Measurements from ENCODE around the gene SLC1A7.

The SLC1A7 gene

DNA sequence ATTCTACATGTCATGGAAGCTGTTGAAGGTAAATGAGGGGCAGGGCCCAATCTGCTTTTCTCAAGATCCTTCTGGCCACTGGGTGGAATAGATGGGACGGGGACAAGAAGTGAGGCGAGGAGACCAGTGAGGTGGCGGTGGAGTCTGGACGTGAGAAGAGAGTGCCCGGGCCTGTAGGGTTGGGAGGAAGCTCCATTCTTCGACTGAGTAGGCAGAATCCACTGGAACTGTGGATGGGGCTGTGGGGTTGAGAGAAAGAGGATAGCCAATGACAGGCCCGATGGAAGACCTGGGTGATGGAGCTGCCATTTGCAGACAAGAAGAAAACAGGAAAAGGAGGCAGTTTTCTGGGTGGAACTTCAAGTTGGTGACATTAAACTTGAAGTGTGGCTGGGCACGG lies 10.3 kb downstream of the SLC1A7 start:
- DNase-seq: no peak

- no peak for DNase-seq
Observed at GRCh38 chr1:53131590-53131938, 10.9 kb downstream of the SLC1A7 start.

- no peak for DNase-seq
Observed at GRCh38 chr1:53130878-53131589, 11.4 kb downstream of the SLC1A7 start.

DNA sequence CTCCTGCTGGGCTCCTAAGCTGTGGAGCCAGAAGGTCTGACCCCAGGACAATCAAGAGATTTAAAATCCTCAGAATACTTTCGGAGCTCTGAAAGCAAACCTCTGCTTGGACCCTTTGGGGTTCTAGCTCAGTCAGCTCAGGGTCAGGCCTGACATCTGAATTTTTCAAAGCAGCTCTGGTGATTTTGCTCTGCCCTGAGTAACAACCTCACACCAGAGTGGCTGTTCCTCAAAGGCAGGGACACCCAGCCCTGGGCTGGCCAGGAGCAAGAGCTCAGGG lies 11.9 kb downstream of the SLC1A7 start:
- DNase-seq: no peak

DNA sequence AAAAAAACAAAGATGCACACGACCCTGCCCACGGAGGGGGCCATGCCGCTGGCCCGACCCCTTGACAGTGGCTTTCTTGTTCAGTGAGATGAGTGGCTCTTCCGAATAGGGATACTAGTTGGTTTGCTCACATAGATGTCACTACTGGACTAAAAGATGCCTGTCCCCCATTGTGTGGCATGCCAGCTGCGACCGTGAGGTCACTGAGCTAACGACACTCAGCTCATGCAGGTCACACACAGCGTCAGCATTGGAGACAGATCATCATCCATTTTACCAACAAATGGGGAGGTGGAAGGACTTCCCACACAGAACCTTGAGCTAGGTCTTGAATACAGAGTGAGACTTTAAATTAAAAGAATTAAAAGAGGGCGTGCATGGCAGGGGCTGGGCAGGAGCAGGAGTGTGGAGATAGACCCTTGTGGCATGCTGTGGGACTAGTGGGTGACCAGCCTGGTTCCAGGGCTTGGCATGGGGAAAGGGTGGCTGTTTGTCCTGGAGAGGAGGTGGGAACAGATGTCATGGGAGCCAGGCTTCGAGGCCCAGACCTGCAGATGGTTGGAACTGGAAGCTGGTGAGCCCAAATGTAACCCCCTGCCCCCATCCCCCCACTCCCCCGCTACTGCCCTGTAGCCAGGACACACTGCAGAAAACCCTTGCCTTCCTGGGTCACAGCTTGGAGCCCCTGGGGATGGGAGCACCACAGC lies 12.4 kb downstream of the SLC1A7 start:
- no peak for DNase-seq

DNA sequence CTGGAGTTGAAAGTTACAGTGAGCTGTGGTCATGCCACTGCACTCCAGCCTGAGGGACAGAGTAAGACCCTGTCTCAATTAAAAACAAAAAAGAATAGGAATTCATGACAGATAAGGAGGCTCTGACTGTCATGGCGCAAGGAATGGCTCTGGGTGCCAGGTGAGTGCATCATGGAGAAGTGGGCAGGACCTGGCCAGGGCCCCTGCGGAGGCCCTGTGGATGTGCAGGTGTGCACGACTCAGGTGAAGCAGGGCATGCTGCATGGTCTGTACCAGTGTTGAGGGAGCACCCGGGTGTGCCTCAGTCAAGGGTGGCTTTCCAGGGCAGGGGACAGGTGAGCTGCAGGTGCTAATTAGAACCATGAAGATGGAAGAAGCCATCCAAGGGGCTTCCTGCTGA lies 14.0 kb downstream of the SLC1A7 start:
- DNase-seq: no peak

- DNase-seq: no peak
Observed at GRCh38 chr1:53127546-53127945, 14.9 kb downstream of the SLC1A7 start.

DNA sequence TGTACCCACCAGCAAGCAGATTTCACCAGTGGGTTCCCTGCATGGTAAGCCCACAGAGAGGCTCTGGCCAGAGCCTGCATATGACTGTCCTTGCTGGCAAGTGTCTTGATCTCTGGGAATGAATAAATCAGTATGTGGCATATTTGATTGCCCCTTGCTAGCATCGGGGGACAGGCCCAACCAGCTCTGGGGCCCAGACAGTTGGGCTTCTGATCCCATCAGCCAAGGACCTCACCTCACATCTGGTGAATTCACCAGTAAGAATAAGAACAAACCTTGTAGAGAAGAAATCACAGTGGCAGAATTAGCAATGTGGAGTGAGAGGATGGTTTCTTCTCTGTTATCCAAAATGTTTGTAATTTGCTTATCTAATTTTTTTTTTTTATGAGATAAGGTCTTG lies 15.9 kb downstream of the SLC1A7 start:
- DNase-seq: no peak

DNA sequence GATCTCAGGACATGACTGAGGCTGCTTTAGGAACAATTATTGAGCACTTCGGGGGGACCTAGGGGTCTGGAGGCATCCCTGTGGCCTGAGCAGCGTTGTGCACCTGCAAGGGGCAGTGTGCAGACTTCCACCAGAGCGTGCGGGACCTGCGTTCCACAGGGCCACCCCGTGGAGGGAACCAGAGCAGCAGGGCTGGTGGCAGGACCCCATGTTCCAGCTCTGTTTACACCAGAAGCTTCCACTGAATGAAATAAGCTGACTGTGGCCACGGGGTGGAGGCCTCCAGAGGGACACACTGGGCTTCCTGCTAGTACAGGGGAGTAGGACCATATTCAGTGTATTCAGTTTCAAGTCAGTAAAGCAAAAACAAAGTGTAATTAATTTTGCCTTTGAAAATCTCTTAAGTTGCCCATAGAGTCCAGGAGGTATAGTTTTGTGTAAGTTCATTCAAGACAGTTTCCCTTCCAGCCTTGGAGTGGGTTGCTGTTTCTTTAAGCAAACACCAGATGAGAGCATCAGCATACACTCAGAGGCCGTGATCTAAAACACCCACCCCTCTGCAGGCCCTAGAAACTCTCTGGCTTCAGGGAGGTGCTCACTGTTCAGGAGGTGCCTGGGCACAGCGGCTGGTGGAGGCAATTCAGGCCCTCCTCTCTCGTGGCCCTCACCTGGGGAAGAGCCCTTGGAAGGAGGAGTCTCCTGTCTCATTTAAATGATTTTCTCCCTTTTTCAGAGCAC lies 16.6 kb downstream of the SLC1A7 start:
- DNase-seq: no peak

DNA sequence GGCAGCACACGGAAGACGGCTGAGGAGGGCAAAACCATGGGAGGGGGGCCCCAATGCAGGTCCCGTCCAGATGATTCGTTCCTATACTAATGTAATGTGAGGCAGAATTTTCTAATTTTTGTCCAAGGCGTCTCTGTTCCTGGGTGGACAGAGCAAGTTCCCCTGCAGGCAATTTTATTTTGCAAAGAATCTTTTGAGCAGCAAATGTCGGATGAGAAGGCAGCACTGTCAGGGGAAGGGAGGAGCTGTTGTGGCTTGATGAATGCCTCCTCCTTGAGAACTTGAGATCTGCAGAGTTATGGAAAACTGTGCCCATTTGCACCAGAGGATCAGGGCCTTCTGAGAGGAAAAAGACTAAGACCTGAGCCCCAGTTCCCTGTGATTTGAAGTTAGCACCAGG lies 17.3 kb downstream of the SLC1A7 start:
- DNase-seq: no peak

DNA sequence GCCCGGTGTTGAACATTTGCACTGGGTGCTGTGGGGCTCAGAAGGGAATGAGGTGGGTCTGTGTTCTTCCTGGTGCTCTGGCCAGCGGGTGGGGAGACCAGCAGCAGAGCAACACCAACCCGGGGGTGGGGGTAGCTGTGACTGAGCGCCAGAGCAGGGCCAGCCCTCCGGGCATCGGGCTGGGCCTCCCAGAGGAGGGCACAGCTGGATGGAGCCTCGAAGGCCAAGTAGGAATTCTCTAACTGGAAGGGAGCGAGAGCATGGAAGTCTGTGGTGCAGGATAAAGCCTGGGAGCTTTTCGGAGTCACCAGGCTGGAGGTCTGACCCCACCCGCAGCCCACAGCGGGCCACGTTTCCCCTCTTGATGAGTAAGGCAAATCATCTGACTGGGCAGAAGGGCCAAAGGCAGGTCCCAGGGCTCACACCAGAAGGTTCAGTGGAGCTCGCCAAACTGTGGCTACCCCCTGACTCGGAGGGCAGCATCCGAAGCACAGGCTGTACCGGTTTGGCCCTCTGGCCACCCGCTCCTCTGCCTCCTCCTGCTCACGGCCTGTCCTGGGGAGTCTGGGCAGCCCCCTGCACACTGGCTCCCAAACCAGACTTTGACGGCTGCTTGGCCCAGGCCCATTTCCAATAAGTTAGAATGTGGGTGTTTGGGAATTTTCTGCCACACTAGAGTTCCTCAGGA lies 18.8 kb downstream of the SLC1A7 start:
- no peak for DNase-seq

DNA sequence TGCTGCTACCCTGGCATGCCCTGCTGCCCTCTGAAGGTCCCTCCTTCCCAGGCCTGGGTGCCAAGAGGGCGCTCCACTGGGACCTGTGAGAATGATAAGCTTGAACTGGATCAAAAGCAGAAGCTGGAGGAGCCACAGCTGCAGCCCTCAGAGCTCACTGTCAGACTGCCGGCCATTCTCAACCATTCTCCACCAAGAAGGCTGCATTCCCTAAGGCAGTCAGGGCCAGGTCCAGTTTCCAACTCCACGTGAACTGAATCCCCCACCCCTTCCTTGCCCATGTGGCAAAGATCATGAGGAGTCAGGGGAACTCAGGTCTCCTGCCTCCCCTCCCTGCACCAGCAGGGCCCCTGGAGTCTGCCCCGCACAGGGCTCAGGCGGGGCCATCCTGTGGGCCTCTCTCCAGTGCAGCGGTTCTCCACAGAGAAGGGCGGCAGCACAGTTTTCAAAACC lies 19.5 kb downstream of the SLC1A7 start:
- DNase-seq: no peak

- no peak for DNase-seq
Observed at GRCh38 chr1:53122201-53122885, 20.1 kb downstream of the SLC1A7 start.

DNA sequence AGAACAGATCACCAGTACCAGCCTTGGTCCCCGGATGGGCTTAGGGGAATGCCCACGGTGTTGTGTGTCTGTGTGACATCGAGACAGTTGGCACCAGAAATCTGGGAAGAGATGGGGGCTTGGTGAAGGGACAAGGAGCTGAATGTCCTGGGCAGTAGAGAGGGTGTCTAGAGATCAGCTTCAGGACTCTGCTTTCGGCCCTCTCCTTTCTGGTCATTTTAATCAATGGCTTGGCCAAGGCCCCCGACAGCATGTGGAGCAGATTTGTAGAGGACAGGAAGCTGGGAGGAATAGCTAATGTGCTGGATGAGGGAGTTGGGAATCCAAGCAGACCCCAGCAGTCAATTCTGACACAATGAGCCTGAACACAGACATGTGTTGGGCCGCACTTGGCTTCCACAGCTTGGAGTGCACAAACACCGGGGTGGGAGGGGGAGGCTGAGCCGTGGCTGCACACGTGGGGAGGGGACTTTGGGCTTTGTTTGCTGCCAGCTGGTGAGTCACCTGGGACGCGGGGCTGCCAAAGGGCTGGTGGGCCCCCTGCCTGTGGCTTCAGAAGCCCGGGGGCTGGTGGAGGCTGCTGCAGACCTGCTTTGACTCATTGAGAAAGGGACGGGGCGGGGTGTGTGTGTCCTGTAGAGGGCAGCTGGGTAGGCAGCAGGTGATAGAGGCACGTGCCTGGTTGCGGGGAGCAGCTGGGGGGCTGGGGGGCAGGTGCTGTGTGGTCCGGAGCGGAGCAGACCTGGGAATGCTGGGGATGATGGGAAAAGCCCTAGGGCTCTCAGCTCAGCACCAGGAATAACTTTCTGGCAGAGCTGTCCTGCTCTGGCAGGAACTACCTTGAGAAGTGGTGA lies 20.9 kb downstream of the SLC1A7 start:
- no peak for DNase-seq

GRCh38 chr1:53120659-53121058 lies 21.8 kb downstream of the SLC1A7 start:
- DNase-seq: no peak

DNA sequence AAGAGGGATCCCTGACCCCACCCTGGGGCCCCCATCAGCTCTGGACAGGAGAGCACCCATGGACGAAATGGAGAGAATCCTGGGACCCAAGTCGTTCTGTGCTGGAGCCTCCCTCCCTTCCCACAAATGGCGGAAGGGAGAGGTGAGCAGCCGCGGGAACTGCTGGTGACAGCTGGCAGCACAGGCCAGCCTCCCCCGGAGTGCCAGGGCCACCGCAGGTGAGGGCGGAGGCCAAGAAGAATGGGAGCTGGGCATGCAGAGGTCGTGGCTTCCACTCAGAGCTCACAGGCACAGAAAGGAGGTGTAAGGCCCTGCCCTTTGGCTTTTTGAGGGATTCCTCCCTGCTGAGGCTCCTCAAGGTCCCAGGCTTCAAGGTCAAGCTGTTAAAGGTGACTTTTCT lies 24.6 kb downstream of the SLC1A7 start:
- no peak for DNase-seq

DNA sequence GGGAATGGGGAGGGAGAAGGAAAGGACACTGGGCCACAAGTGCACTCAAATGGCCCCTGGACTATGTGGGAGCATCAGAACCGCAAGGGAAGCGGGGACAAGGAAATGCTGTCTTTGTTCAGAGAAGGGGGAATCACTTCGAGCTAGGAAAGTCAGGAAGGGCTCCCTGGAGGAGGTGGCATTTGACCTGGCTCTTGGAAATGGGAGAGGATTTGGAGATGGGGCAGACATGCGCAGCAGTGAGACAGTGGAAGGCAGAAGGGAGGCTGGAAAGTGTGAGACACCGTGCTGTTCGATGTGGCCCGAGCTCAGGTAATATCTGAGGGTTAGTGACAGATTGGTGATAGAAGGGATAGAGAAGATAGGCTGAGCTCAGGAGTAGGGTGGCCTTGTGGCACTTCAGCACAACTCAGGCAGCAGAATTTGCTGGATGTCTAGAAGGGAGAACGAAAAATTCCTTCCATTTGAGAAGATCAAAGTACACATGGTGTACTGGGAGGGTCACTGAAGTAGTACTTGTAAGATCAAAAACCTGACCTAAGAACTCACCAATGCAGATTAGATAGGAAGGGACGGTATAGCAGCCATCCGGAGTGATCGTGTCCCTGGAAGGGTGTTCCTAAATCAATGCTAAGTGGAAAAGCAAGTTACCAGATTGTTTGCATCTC lies 25.4 kb downstream of the SLC1A7 start:
- DNase-seq: no peak

DNA sequence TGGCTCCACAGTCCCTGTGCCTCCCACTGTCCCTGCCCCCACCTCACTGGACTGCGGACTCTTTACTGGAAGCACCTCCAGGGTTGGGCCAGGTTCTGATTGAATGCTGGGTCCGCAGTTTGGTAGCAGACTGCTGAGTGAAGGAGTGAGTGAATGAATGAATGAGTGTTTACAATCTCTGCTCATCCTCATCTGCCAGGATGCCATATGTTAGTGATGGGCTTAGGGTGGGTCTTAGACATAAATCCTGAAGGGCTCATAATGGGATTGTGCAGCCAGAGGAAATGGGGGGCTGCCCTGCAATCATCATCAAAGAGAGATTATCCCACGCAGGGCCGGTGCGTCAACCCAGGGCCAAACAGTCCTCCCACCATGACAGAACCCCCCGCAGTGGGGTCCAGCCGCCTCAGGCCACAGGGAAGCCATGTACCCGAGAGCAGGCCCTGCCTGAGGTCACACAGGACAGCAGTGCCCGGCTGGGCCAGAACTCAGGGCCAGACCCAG lies 26.1 kb downstream of the SLC1A7 start:
- no peak for DNase-seq

GRCh38 chr1:53115403-53116306 lies 26.8 kb downstream of the SLC1A7 start:
- no peak for DNase-seq
